Neural cell (in vitro differentiated cells): Measurements from ENCODE around the gene THADA.

Source experiments
- CTCF ChIP-seq: fragments of 450-650 bp; IDR thresholded peaks from 2 replicates; pipeline ENCODE4 v1.5.1; 2014; ENCODE audit warnings: antibody characterized with exemption, mild to moderate bottlenecking, moderate library complexity; ENCODE audit not compliant: poor library complexity, severe bottlenecking
- EP300 ChIP-seq: fragments of 450-650 bp; conservative IDR thresholded peaks from 2 replicates; pipeline ENCODE4 v1.6.1; 2014; ENCODE audit warnings: antibody characterized with exemption, mild to moderate bottlenecking, moderate library complexity; ENCODE audit not compliant: poor library complexity, severe bottlenecking
- EZH2 ChIP-seq: fragments of 200-600, 300-800 bp; shearing (Covaris generic), sonication (generic); IDR thresholded peaks from 2 replicates; pipeline ENCODE4 v1.6.1; 2014; ENCODE audit warnings: antibody characterized with exemption, low read length, borderline replicate concordance, mild to moderate bottlenecking; ENCODE audit not compliant: insufficient read depth, poor library complexity, severe bottlenecking
- POLR2AphosphoS5 ChIP-seq: IDR thresholded peaks from 2 replicates; pipeline ENCODE4 v1.6.1; 2012
- REST ChIP-seq: IDR thresholded peaks from 2 replicates; pipeline ENCODE4 v1.6.1; 2012; ENCODE audit warnings: borderline replicate concordance
- TAF1 ChIP-seq: IDR thresholded peaks from 2 replicates; pipeline ENCODE4 v1.6.1; 2012; ENCODE audit warnings: low read depth

DNA sequence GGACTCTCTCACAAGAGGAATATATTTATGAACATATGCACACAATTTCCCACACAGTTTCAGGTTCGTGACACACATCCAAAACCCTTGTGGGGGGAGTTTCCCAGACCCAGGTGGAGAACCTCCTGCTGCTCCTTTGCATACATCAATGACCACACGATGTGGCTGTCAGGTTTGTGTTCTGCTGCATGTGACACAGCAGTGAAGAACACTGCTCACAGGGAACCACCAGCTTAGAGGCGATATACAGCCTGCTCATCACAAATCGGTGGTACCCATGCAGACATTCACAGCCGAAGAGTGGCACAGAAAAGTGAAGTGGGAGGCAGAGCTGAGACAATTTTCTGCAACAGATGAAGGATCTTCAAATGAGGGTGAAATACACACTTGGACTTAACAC, 193.8 kb downstream of the THADA start:
- TF ChIP-seq CTCF (no peak), EZH2 (no peak), TAF1 (no peak), POLR2AphosphoS5 (no peak), REST (no peak), EP300 (no peak)
